Osteoblast (primary cell): ENCODE data around the gene IER2. TPM values are rescaled to one million over a fixed set of nuclear protein-coding genes. Genes with fewer than 3 reads are reported as not detected.
A peak's percentile ranks its signal among the peaks of the same experiment; 100 is the strongest.

Experiments used
- DNase-seq: peaks from one replicate; pipeline ENCODE4 v3.0.0; 2011; ENCODE audit warnings: low spot score, mixed read lengths; ENCODE audit not compliant: insufficient read length; ENCODE audit errors: missing footprints
- H2AFZ ChIP-seq: 2 replicates; pipeline ENCODE4 v1.6.0; 2011; ENCODE audit warnings: mild to moderate bottlenecking, low read length
- H3K27ac ChIP-seq: 2 replicates; pipeline ENCODE4 v1.5.1; 2011; ENCODE audit warnings: mild to moderate bottlenecking, low read depth, low read length, moderate library complexity
- H3K27me3 ChIP-seq: 2 replicates; pipeline ENCODE4 v1.6.0; 2012; ENCODE audit warnings: mild to moderate bottlenecking, control low read depth, inconsistent platforms, low read length, moderate library complexity; ENCODE audit not compliant: insufficient read depth
- H3K36me3 ChIP-seq: 2 replicates; pipeline ENCODE4 v1.5.1; 2011; ENCODE audit warnings: mild to moderate bottlenecking, low read length, control low read depth, moderate library complexity; ENCODE audit not compliant: insufficient read depth
- H3K4me1 ChIP-seq: 2 replicates; pipeline ENCODE4 v1.5.1; 2011; ENCODE audit warnings: mild to moderate bottlenecking, low read length, control low read depth, moderate library complexity; ENCODE audit not compliant: insufficient read depth
- H3K4me2 ChIP-seq: 2 replicates; pipeline ENCODE4 v1.6.0; 2011; ENCODE audit warnings: mild to moderate bottlenecking, low read length; ENCODE audit not compliant: insufficient read depth
- H3K4me3 ChIP-seq: fragments of 200-600 bp; sonication (generic); 3 replicates; pipeline ENCODE4 v1.5.1; 2012; ENCODE audit warnings: mild to moderate bottlenecking, low read length, inconsistent platforms; ENCODE audit not compliant: insufficient read depth
- H3K79me2 ChIP-seq: 2 replicates; pipeline ENCODE4 v1.6.0; 2012; ENCODE audit warnings: mild to moderate bottlenecking, low read length, control low read depth, inconsistent platforms; ENCODE audit not compliant: insufficient read depth
- H3K9me3 ChIP-seq: 2 replicates; pipeline ENCODE4 v1.5.1; 2011; ENCODE audit warnings: low read depth, low read length, control low read depth
- H4K20me1 ChIP-seq: 2 replicates; pipeline ENCODE4 v1.6.0; 2012; ENCODE audit warnings: mild to moderate bottlenecking, low read length, control low read depth; ENCODE audit not compliant: insufficient read depth
- total RNA-seq: library from RNA; depleted of rRNA; stranded (reverse); fragments of >200 nt; gene quantifications from 2 replicates; pipeline ENCODE4 v1.2.3, GENCODE V29; 2012
- TF ChIP-seq, protein P1 (sequence below): IDR thresholded peaks from 2 replicates; pipeline ENCODE4 v1.5.1; 2011; ENCODE audit warnings: mild to moderate bottlenecking, low read depth, low read length, moderate library complexity; ENCODE audit errors: extremely low read depth

IER2 gene, protein sequence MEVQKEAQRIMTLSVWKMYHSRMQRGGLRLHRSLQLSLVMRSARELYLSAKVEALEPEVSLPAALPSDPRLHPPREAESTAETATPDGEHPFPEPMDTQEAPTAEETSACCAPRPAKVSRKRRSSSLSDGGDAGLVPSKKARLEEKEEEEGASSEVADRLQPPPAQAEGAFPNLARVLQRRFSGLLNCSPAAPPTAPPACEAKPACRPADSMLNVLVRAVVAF
- 14.8 and 15.9 TPM in 2 replicates for total RNA-seq

DNA sequence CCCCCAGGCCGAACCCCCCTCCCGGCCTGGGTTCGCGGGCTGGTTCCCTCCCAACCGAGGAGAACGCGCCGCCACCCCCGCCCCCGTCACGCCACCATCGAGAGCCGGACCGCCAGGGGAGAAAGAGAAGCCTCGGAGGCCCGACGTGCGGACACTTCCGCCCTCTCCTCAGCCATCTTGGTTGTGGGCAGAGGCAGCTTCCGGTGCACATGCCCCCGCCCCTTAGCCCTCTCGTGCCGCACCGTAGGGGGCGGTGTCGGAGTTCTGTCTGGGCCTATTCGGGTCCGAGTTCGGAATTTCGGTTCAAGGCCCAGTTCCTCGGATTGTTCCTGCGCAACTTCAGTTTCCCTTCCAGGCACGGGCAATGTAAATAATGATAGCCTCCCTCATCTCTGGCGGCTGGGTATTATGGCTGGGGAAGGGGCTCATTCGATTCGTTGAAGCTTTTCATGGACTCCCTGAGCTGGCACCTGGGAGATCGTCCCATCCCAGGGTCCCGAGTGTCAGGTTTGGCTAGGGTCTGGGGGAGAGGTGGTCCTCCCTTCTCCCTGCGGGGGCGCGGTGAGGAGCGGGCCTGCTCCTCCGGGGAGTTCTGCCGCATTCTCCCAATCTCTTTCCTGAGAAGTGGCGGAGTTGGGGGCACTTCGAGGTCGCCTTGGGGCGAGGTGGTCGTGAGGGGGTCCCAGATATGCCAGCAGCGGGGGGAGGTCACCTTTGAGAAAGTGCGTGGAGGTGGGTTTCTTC lies at the start of gene IER2, which contains the start of gene STX10:
IER2 (plus strand) TSS at position 225 of the 744 bp plus-strand sequence. CDS start 2,776 bp downstream, outside the sequence.
STX10 (minus strand) TSS at position 189 of the 744 bp plus-strand sequence. CDS start 202 bp downstream, outside the sequence.
- H3K27ac ChIP-seq, result peak within 1 kb of the TSS; percentile 96
- H3K4me1 ChIP-seq, result peaks cover 26% of the 10 kb centered on the region
- H4K20me1 ChIP-seq, result peaks cover 17% of the 10 kb centered on the region
- TF ChIP-seq, protein P1, sequence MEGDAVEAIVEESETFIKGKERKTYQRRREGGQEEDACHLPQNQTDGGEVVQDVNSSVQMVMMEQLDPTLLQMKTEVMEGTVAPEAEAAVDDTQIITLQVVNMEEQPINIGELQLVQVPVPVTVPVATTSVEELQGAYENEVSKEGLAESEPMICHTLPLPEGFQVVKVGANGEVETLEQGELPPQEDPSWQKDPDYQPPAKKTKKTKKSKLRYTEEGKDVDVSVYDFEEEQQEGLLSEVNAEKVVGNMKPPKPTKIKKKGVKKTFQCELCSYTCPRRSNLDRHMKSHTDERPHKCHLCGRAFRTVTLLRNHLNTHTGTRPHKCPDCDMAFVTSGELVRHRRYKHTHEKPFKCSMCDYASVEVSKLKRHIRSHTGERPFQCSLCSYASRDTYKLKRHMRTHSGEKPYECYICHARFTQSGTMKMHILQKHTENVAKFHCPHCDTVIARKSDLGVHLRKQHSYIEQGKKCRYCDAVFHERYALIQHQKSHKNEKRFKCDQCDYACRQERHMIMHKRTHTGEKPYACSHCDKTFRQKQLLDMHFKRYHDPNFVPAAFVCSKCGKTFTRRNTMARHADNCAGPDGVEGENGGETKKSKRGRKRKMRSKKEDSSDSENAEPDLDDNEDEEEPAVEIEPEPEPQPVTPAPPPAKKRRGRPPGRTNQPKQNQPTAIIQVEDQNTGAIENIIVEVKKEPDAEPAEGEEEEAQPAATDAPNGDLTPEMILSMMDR, result peak; percentile 41
- H3K27me3 ChIP-seq, result no peaks in the 10 kb centered on the region
- H3K4me3 ChIP-seq, result peak within 1 kb of the TSS; percentile 97
- no peaks in the 10 kb centered on the region for H3K36me3 ChIP-seq
- peak within 1 kb of the TSS; percentile 97 for H3K4me2 ChIP-seq
- H3K79me2 ChIP-seq, result peaks cover 52% of the 10 kb centered on the region
- peak within 1 kb of the TSS; percentile 90 for H2AFZ ChIP-seq
- peak; percentile 98 for DNase-seq
- H3K9me3 ChIP-seq, result no peaks in the 10 kb centered on the region

DNA sequence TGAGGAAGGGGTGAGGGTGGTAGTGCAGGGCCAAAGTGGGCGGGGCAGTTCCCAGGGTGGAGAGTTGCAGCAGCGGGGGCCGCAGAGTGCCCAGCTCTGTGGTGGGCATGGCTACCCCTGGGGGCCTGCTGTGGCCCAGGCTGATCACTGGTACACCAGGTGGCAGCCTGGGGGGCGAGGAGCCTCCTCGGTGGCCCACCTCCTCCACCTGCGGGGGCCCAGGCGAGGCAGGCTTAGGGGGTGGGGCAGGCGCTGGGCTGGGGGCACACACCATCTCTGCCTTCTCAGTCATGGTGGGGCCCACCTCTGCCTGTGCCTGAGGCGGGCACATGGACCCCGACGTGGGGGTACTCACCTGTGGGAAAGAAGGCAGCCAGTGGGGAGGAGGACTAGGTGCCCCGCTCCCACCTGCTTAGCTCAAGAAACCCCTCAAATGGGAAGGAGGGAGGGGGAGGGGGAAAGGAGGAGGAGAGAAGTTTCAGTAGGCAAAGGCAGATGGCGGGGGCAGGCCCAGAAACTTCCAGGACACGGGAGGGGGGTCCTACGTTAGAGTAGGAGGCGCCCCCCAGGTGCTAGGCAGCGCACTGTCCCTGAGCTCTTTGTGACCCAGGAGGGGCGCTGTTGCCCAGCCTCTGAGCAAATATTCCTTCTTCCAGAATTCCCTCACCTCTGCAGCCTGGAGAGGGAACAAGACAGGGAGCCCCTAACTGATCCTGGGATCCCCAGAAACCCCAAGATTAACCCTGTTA lies 49.2 kb upstream of the IER2 start:
- H3K4me1 ChIP-seq, result peaks cover 10% of the 10 kb centered on the region

DNA sequence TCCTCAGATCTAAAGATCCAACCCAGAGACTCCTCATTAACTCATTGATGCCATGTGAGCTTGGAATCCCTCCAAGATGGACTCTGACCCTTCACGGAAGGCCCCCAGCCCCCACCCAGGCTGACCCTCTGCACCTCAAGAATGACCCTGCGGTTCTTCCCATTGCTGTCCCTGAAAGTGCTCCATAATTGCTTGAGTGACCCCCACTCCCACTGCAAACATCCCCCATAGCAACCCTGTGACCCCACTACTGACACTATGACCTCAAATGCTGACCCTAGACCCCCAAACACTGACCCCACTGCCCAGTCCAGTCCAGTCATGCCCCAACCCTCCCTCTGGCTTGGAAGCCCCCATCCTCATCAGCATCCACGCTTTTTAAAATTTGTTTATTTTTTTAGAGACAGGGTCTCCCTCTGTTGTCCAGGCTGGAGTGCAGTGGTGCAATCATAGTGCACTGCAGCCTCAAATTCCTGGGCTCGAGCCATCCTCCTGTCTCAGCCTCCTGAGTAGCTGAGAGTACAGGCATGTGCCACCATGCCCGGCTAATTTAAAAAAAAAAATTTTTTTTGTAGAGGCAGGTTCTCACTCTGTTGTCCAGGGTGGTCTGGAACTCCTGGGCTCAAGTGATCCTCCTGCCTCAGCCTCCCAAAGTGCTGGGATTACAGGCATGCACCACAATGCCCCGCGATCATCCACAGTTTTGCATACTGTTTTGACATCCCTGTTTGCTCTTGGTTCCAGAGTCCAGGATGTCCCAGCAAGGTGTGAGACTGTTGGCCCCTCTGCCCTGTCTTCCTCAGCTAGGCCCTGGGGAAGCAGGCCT lies 48.4 kb upstream of the IER2 start:
- Histone ChIP-seq H4K20me1 (peaks cover 7% of the 10 kb centered on the region), H3K36me3 (peaks cover 2% of the 10 kb centered on the region), H3K79me2 (no peaks in the 10 kb centered on the region), H3K27ac (peak overlapping the region; percentile 45), H3K4me1 (peaks cover 10% of the 10 kb centered on the region), H2AFZ (no peak overlapping the region), H3K4me2 (peak overlapping the region; percentile 54), H3K4me3 (peak overlapping the region; percentile 61), H3K9me3 (no peaks in the 10 kb centered on the region), H3K27me3 (no peaks in the 10 kb centered on the region)
- no peak for DNase-seq
- TF ChIP-seq, protein P1, result no peak

More for the DNA sequence above, 49.2 kb upstream of the IER2 start:
- Histone ChIP-seq H3K36me3 (peaks cover 2% of the 10 kb centered on the region), H3K27ac (no peak overlapping the region), H3K9me3 (no peaks in the 10 kb centered on the region), H3K27me3 (no peaks in the 10 kb centered on the region), H3K4me3 (no peak overlapping the region), H4K20me1 (peaks cover 9% of the 10 kb centered on the region), H2AFZ (no peak overlapping the region), H3K4me2 (no peak overlapping the region), H3K79me2 (no peaks in the 10 kb centered on the region)
- TF ChIP-seq, protein P1, result peak; percentile 28
- DNase-seq, result peak; percentile 93
